ENCODE results near the gene FAM114A1.
"Not testable (repeated sequence)": the region's sequence is repeated elsewhere in the genome, so short reads cannot be mapped to it uniquely, and the experiment has no call there.

FAM114A1 gene

DNA sequence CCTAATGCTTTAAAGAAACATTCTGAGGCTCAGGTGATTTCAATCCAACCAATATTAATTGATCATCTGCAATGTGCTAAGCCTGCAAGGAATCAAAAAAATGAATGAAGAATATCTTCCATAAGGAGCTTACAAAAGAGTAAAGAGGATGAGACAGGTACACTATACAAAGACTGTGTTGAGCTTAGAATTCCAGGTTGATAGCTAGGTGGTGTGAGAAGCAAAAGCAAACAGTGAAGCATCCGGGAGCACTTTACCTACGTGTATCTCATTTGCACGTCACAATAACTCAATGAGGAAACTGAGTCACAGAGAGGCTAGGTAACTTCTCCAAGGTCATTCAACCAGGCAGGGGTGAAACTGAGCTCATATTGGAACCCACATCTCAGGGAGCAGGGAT is 37.1 kb downstream of the FAM114A1 start:
- DNase-seq = no peak

GRCh38 chr4:38905652-38906385 is 38.2 kb downstream of the FAM114A1 start:
- DNase-seq = no peak

DNA sequence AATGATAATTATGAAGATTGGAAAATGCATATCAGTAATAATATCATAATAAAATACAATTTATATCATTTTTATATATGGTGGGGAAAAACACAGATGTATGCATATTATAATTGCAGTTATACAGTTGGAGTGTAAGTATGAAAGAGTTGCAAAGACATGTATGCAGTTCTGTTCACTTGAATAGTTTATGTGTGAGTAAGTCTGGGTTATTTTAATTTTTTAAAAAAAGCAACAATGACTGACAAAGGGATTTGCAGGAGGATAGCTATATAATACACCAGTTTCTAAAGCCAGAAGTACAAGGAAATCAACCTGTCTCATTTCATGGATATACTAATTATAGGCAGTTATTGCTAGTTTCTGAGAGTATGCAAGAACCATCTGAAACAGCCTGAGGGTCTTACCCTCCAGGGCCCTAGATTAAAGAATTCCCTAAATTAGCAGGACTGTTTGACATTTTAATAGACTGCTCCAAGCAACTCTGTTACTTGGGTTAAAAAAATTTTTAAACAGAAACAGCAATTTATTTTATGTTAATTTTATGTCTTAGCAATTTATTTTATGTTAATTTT is 40.2 kb downstream of the FAM114A1 start:
- DNase-seq = no peak

DNA sequence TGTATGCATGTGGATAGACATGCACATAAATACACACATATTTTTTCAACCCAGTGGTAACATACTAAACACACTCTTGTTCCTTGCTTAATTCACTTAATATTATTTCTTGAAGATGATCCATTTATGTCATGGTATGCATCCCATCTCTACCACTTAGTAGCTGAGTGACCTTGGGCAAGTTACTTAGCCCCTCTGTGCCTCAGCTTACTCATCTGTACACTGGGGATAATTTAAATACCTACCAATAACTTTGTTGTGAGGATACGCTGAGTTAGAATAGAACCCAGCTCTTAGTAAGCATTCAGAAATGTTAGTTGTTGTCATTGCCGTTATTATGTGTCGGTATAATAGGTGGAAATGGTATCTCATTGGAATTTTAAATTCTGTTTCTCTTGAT is 41.4 kb downstream of the FAM114A1 start:
- no peak for DNase-seq

- DNase-seq = no peak
Measured at GRCh38 chr4:38911257-38911656, 43.7 kb downstream of the FAM114A1 start.

DNA sequence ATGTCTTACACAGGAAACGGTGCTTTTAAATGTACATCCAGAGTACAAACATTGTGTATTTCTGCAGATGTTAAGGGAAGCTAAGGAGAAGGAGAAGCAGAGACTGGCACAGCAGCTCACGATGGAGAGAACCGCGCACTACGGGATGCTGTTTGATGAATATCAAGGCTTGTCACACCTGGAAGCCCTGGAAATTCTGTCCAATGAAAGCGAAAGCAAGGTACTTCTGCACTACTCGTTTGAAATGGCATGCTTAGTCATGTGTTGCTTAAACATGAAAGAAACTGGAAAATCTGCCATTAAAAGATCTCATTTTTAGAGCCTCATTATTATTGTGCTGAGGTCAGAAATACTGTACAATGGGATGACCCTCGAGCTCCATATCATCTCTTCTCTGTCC is 47.2 kb downstream of the FAM114A1 start:
- no peak for DNase-seq

DNA sequence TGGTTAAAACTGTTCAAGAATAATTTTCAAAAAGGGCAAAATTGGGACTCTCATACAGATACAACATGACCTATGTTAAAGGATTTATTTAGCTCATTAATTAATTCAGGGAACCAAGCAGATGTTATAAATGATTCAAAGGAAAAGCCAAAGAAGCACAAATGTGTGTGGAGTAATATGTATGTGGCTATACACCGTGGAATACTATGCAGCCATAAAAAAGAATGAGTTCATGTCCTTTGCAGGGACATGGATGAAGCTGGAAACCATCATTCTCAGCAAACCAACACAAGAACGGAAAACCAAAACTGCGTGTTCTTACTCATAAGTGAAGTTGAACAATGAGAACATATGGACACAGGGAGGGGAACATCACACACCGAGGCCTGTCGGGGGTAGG is 48.7 kb downstream of the FAM114A1 start:
- not testable (repeated sequence) for DNase-seq

- DNase-seq = no peak
Measured at GRCh38 chr4:38917481-38918025, 49.9 kb downstream of the FAM114A1 start.

DNA sequence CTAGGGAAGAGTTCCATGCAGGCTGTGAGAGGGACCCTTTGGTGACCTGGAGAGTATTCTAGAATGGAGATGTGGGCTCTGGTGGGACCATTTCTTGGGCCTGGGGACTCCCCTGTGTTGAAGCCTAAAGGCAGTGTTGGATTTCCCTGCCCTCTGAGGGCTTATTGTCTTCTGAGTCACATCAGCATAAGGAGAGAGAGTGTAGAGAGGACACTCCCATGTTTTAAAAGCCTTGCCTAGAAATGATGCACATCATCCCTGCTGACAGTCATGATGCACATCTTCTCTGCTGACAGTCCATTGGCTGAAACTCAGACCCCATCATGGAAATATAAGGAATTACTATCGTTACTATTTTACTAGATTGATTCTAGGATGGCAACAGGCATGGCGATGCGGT is 51.9 kb downstream of the FAM114A1 start:
- no peak for DNase-seq

DNA sequence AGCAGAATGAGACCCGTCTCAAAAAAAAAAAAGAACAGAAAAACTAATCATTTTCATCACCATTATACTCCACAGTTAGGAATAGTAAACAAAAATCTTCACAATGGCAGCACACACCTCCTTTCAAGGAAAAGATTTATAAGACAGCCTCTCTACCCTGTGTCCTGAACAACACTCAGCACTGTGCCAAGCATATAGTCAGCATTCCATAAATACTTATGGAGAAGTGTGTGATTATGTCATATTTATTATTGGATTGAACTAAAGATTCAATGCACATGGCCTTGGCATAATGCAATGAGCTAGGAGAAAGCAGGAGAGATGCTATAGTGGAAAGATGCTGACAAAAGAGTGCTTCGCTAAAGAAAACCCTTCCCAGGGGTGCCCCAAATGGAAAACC is 52.6 kb downstream of the FAM114A1 start:
- DNase-seq = no peak

GRCh38 chr4:38920677-38921076 is 53.1 kb downstream of the FAM114A1 start:
- peak; percentile 4 for DNase-seq

GRCh38 chr4:38921151-38921550 is 53.5 kb downstream of the FAM114A1 start:
- no peak for DNase-seq

- DNase-seq = no peak
Measured at GRCh38 chr4:38923746-38924145, 56.1 kb downstream of the FAM114A1 start.

DNA sequence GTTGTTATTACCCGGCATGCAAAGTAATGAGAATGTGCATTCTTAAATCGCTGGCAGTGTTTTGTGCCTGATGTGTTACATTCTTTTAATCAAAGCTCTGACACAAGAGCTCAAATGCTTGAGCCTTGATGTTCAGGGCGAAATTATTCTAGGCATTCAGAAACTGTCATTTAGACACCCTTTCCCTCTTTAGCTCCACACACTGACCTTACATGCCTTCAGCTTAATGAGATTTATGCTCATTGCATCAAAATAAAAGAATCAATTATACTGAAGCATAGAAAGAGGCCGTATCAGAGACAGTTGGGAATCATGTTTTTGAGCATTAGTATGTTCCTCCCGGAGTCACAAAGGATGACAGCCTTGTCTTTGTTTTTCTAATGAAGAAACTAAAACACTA is 56.7 kb downstream of the FAM114A1 start:
- DNase-seq = no peak

DNA sequence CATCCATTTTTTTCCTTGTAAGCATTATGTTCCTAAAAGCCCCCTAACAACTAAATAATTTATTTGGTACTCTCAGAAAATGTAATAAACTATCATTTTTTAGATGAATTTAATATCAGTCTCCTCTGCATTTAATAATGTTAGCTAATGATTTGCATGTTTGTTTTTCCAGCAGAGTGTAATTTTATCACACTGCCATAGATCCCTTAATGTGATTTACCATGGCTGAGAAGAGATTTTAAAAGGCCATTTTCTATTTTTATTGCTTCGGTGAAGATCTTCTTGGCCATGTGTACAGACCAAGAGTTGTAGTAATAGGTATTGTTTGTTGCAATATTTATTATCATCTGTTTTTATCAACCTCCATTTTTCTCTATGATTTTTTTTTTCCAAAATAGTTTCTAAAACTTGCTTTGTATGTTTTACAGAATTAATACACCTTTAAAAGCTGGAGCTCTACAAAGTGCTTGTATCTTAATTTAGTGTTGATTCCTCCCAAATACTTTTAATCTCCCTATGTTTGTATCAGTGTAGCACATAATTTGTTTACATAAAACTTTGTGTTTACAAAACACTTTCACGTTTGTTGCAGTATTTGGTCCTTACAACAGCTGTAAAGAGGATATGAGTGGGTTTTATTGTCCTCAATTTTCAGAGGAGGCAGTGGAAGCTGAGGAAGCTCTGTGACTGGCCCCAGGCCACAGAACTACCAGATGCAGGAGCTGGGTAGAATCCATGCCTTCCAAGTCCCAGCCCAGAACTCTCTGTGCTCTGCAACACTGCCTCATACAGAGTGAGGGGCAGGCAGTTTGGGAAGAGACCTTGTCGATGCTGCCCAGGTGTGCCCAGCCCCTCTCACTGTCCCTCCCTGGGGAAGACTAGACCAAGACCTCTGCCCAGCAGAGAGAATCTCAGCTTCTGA is 58.1 kb downstream of the FAM114A1 start:
- DNase-seq = no peak

DNA sequence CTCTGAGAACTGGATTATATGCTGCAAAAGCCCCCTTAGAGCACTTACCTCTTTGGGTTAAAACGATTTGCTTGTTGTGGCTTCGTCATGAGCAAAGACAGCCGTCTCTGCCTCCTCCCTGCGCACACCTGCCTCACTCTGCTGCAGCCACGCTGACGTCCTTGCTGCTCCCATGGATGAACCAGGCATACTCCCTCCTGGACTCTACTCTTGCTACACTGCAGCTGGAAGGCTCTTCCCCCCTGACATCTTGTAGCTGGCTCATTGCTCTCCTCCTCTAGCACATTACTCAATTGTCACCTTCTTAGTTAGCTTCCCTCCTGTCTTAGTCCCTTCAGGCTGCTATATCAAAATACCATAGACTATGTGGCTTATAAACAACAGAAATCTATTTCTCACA is 59.3 kb downstream of the FAM114A1 start:
- DNase-seq = no peak

DNA sequence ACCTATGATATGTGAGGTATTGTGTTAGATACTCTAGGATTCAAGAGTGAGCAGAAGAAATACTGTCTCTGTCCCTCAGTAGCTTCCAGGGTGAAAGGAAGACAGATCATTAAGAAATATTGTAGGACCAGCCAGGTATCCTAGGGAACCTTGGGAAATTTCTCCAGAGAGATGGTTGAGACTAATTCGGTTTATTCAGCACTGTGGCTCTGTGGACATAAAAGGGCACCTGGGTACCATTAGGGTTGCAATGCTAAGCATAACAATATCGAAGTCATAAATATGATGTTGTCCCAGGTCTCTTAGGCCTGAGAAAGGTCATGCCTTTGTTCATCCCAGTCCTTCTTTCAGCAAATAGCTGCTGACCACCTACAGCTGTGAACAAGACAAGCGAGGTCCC is 61.0 kb downstream of the FAM114A1 start:
- no peak for DNase-seq

DNA sequence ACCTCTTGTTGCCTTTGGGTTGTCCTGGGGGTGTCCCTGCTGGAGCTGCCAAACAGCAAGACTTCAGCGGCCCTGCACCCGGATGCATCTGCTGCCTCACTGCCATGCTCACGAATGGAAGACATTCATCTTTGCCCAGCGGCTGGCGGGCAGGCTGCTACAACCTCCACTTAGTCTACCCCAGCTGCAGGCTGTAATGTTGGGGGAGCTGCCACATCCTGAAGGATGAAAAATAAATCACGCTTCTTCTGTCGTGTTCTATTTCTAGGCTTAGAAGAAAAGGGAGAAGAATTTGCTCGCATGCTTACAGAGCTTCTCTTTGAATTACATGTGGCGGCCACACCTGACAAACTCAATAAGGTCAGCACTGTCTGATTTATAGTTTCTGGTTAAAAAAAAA is 61.4 kb downstream of the FAM114A1 start:
- DNase-seq = no peak

GRCh38 chr4:38930204-38930603 is 62.6 kb downstream of the FAM114A1 start:
- no peak for DNase-seq

DNA sequence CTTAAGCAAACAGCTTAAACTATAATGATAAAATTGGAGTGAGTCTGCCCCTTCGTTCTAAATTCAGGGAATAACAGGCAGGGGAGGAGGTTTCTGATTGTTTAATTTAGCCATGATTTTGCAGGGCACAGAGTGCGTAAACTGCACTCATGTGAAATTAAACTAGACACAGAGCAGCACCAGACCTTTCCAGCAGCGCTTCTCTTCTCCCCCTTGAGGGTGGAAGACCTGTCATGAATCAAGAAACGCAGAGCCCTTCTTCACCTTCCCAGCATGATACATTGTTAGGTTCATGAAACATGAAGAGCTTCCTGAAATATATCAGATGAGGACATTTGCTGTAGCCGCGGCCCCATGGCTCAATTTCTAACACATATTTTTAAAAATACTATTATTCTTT is 63.1 kb downstream of the FAM114A1 start:
- no peak for DNase-seq

DNA sequence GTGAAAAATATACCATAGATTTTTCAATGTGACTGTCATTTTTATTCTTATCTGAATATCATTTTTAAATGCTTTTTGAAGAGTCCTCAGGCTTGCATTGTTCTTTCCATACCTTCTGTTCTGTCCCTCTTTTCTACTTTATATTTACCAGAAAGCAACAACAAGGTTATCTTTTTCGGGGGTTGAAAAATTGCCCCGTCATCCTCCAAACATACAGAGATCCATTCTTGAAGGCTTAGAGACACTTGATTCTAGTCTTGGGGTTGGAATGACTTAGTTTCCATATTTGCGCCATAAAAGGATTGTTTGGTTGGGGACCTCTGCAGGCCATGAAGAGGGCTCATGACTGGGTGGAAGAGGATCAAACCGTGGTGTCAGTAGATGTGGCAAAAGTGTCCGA is 63.5 kb downstream of the FAM114A1 start:
- no peak for DNase-seq

- DNase-seq = no peak
Measured at GRCh38 chr4:38935391-38936073, 67.9 kb downstream of the FAM114A1 start.

- no peak for DNase-seq
Measured at GRCh38 chr4:38939165-38939564, 71.6 kb downstream of the FAM114A1 start.

Measured in CD4-positive, alpha-beta T cell treated with Interleukin-6 for 4 hours (primary cell).